ENCODE measurements around the gene BTNL8. TPM values are rescaled to one million over a fixed set of nuclear protein-coding genes. Genes with fewer than 3 reads are reported as not detected.
A peak's percentile ranks its signal among the peaks of the same experiment; 100 is the strongest.

Gene BTNL8
- total and polyA plus RNA-seq, 2 experiments from 2014 or later, result 9.8 to 19.1 TPM

DNA sequence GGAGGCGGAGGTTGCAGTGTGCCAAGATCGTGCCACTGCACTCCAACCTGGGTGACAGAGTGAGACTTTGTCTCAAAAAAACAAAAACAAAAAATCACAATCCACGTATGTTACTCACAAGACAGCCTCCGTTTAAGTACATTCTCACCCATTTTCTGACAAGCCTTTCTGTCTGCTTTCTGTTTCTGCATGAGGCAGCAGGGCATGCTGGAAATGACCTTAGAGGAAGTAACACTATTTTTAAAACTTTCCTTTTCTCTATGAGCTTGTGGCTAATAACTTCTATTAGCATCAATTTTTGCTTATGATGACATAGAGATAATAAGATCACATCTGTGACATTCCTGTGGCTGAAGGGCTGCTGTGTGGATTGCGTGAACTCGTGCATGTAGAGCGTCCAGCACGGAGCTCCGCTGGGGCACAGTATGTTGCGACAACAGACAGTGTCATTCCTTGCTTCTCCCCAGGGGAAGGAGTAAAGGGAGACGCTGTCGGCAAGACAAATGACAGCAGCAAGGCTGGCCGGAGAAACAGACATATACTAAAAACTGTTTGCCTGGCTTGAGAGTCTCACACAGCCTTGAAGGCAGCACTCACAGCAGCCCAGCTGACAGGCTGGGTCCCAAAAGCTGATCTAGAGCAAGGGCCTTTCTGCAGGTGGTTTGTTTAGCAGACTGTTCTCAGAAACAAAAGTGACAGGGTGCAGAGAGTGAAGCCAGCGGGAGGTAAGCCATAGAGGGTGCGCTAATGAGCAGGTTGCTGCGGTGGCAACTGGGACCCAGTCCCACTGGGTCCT is 91.3 kb downstream of the BTNL8 start:
- Histone ChIP-seq H3K27me3 (no peaks in the 10 kb centered on the region), H4K20me1 (ENCODE audit: insufficient read depth, poor library complexity, severe bottlenecking) (no peaks in the 10 kb centered on the region), H3K27ac (no peak overlapping the region), H3K4me1 (ENCODE audit: insufficient read depth) (no peaks in the 10 kb centered on the region), H3K79me2 (no peaks in the 10 kb centered on the region), H3K9me2 (replicated peaks; ENCODE audit: insufficient read depth) (no peaks in the 10 kb centered on the region), H3K4me3 (no peak overlapping the region), H2AFZ (no peak overlapping the region), H3K9me3 (ENCODE audit: low read depth) (no peaks in the 10 kb centered on the region), H3K4me2 (peak overlapping the region; percentile 53), H3K36me3 (replicated peaks; ENCODE audit: insufficient read depth, low read depth) (no peaks in the 10 kb centered on the region)
- DNase-seq (ENCODE audit: low spot score), result no peak
- no peak for TF ChIP-seq EZH2phosphoT487 (IDR thresholded peaks at IDR 0.05; ENCODE audit: low read depth, severe bottlenecking, unreplicated experiment)
- TF ChIP-seq, protein P1, sequence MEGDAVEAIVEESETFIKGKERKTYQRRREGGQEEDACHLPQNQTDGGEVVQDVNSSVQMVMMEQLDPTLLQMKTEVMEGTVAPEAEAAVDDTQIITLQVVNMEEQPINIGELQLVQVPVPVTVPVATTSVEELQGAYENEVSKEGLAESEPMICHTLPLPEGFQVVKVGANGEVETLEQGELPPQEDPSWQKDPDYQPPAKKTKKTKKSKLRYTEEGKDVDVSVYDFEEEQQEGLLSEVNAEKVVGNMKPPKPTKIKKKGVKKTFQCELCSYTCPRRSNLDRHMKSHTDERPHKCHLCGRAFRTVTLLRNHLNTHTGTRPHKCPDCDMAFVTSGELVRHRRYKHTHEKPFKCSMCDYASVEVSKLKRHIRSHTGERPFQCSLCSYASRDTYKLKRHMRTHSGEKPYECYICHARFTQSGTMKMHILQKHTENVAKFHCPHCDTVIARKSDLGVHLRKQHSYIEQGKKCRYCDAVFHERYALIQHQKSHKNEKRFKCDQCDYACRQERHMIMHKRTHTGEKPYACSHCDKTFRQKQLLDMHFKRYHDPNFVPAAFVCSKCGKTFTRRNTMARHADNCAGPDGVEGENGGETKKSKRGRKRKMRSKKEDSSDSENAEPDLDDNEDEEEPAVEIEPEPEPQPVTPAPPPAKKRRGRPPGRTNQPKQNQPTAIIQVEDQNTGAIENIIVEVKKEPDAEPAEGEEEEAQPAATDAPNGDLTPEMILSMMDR (IDR thresholded peaks at IDR 0.05; ENCODE audit: poor library complexity), result no peak
- TF ChIP-seq EZH2 (IDR thresholded peaks at IDR 0.05; ENCODE audit: borderline replicate concordance), result no peak
- 85% methylated on average over 16 of the region's 16 CpGs for WGBS (ENCODE audit: low lambda C conversion rate, missing lambda C conversion rate)

DNA sequence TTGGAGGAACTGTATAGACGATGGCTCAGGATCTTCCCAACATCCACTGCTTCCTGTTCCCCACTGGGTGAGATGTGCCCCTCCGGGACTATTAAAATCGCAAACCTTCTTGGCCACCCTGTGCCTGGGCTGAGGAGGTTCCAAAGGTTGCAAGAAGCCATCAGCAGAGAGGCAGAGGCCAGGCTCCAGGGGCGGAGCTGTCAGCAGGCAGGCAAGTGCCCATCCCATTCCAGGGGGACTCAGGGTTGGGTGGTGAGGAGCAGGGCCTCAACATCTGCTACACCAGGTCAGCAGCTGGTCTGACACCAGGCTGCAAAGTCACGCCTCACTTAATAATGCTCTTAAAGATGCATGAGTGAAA is 91.9 kb downstream of the BTNL8 start:
- H3K4me1 ChIP-seq (ENCODE audit: insufficient read depth), result no peaks in the 10 kb centered on the region

More for the DNA sequence above, 91.9 kb downstream of the BTNL8 start:
- Histone ChIP-seq H2AFZ (no peak overlapping the region), H3K27me3 (no peaks in the 10 kb centered on the region), H3K36me3 (replicated peaks; ENCODE audit: insufficient read depth, low read depth) (no peaks in the 10 kb centered on the region), H3K9me3 (ENCODE audit: low read depth) (no peaks in the 10 kb centered on the region), H3K4me3 (no peak overlapping the region), H4K20me1 (ENCODE audit: insufficient read depth, poor library complexity, severe bottlenecking) (no peaks in the 10 kb centered on the region), H3K27ac (no peak overlapping the region), H3K9me2 (replicated peaks; ENCODE audit: insufficient read depth) (no peaks in the 10 kb centered on the region), H3K79me2 (no peaks in the 10 kb centered on the region), H3K4me2 (peak overlapping the region; percentile 53)
- no peak for DNase-seq (ENCODE audit: low spot score)
- WGBS (ENCODE audit: low lambda C conversion rate, missing lambda C conversion rate), result 88% methylated on average over 3 of the region's 5 CpGs
- TF ChIP-seq, protein P1 (IDR thresholded peaks at IDR 0.05; ENCODE audit: poor library complexity), result no peak
- no peak for TF ChIP-seq EZH2phosphoT487 (IDR thresholded peaks at IDR 0.05; ENCODE audit: low read depth, severe bottlenecking, unreplicated experiment)
- no peak for TF ChIP-seq EZH2 (IDR thresholded peaks at IDR 0.05; ENCODE audit: borderline replicate concordance)

Small RNA genes lying within 50 kb of the gene (small RNA-seq; reads per million reads assigned to genes)
- gene RF00019 (not detected), gene RPS29P12 (not detected)

Other genes starting within 250 kb of the BTNL8 start
- gene FLT4, start 249.6 kb upstream of the BTNL8 start, total RNA-seq, result 0.90 and 2.2 TPM in 2 replicates
- 0.83 and 1.3 TPM in 2 replicates for gene FLT4, start 249.6 kb upstream of the BTNL8 start, polyA plus RNA-seq
- not detected in 2 replicates for gene OR2Y1, start 159.1 kb upstream of the BTNL8 start, total RNA-seq
- gene OR2Y1, start 159.1 kb upstream of the BTNL8 start, polyA plus RNA-seq, result not detected in 2 replicates
- 137 and 152 TPM in 2 replicates for gene MGAT1, start 96.4 kb upstream of the BTNL8 start, total RNA-seq
- gene MGAT1, start 96.4 kb upstream of the BTNL8 start, polyA plus RNA-seq, result 149 and 151 TPM in 2 replicates
- gene ZFP62, start 37.9 kb upstream of the BTNL8 start, total RNA-seq, result 30.0 and 31.7 TPM in 2 replicates
- gene ZFP62, start 37.9 kb upstream of the BTNL8 start, polyA plus RNA-seq, result 13.5 and 18.0 TPM in 2 replicates
- 25.9 and 31.3 TPM in 2 replicates for gene BTNL3, start 89.7 kb downstream of the BTNL8 start, total RNA-seq
- 15.9 and 21.2 TPM in 2 replicates for gene BTNL3, start 89.7 kb downstream of the BTNL8 start, polyA plus RNA-seq
- 0.27 and 1.0 TPM in 2 replicates for gene BTNL9, start 141.1 kb downstream of the BTNL8 start, total RNA-seq
- gene BTNL9, start 141.1 kb downstream of the BTNL8 start, polyA plus RNA-seq, result 0.11 and 1.4 TPM in 2 replicates
- not detected in 2 replicates for gene OR2V1, start 232.0 kb downstream of the BTNL8 start, total RNA-seq
- gene OR2V1, start 232.0 kb downstream of the BTNL8 start, polyA plus RNA-seq, result not detected in 2 replicates
- not detected in 2 replicates for gene OR2V2, start 248.4 kb downstream of the BTNL8 start, total RNA-seq
- gene OR2V2, start 248.4 kb downstream of the BTNL8 start, polyA plus RNA-seq, result not detected in 2 replicates

Measured in hepatocyte (in vitro differentiated cells).